ENCODE measurements around the gene PER2.
A peak's percentile ranks its signal among the peaks of the same experiment; 100 is the strongest.

PER2 gene

GRCh38 chr2:238308177-238308576 lies 19.8 kb upstream of the PER2 start:
- peak; percentile 9 for TF ChIP-seq CTCF (IDR thresholded peaks at IDR 0.05; ENCODE audit: low read depth, low read length)

GRCh38 chr2:238306672-238306998 lies 18.2 kb upstream of the PER2 start:
- no peak for TF ChIP-seq CTCF (IDR thresholded peaks at IDR 0.05; ENCODE audit: low read depth, low read length)
- no peak for DNase-seq (ENCODE audit: extremely low read depth, low read depth)

More at GRCh38 chr2:238308177-238308576, 19.8 kb upstream of the PER2 start:
- no peak for DNase-seq (ENCODE audit: extremely low read depth, low read depth)

GRCh38 chr2:238305965-238306671 lies 17.7 kb upstream of the PER2 start:
- no peak for TF ChIP-seq CTCF (IDR thresholded peaks at IDR 0.05; ENCODE audit: low read depth, low read length)
- no peak for DNase-seq (ENCODE audit: extremely low read depth, low read depth)

- TF ChIP-seq CTCF (IDR thresholded peaks at IDR 0.05; ENCODE audit: low read depth, low read length) = no peak; the same call in 1 of the 2 replicates
- no peak for DNase-seq (ENCODE audit: extremely low read depth, low read depth)
Measured at GRCh38 chr2:238305092-238305862, 16.9 kb upstream of the PER2 start.

GRCh38 chr2:238304116-238304515 lies 15.7 kb upstream of the PER2 start:
- DNase-seq (ENCODE audit: extremely low read depth, low read depth) = no peak
- no peak for TF ChIP-seq CTCF (IDR thresholded peaks at IDR 0.05; ENCODE audit: low read depth, low read length)

GRCh38 chr2:238302751-238303150 lies 14.3 kb upstream of the PER2 start:
- DNase-seq (ENCODE audit: extremely low read depth, low read depth) = no peak
- no peak for TF ChIP-seq CTCF (IDR thresholded peaks at IDR 0.05; ENCODE audit: low read depth, low read length)

- no peak for TF ChIP-seq CTCF (IDR thresholded peaks at IDR 0.05; ENCODE audit: low read depth, low read length)
- no peak for DNase-seq (ENCODE audit: extremely low read depth, low read depth)
Measured at GRCh38 chr2:238302087-238302486, 13.7 kb upstream of the PER2 start.

All from AG09319 (cell line).